ENCODE data around the gene PKD2. TPM values are rescaled to one million over a fixed set of nuclear protein-coding genes. Genes with fewer than 3 reads are reported as not detected.
A peak's percentile ranks its signal among the peaks of the same experiment; 100 is the strongest.

The PKD2 gene
- total RNA-seq, 1 experiment from 2014 or later = 38.4 TPM

GRCh38 chr4:88008122-88008742 is 797 bp downstream of the PKD2 start:
- Histone ChIP-seq H2AK5ac (ENCODE audit: insufficient read length, low read length) (no peak overlapping the region), H3K9me3 (ENCODE audit: control insufficient read depth, low read depth, low read length) (no peaks in the 10 kb centered on the region), H4K8ac (replicated peaks; ENCODE audit: insufficient read length, low read depth, low read length) (no peak overlapping the region), H4K20me1 (ENCODE audit: control insufficient read depth, insufficient read depth, insufficient read length) (no peaks in the 10 kb centered on the region), H3K4me1 (ENCODE audit: insufficient read depth, low read length) (peaks cover 14% of the 10 kb centered on the region; the same call in 1 of the 2 replicates), H2AFZ (ENCODE audit: low read length) (no peak overlapping the region), H2BK15ac (ENCODE audit: low read depth, low read length) (no peak overlapping the region), H2BK20ac (ENCODE audit: low read depth, low read length, poor library complexity, severe bottlenecking) (no peak overlapping the region), H3K23ac (ENCODE audit: insufficient read length, low read depth, low read length) (no peak overlapping the region), H2BK12ac (ENCODE audit: insufficient read length, low read depth, low read length) (no peak overlapping the region), H3K9ac (ENCODE audit: extremely low read depth, insufficient read length, low read length) (peak overlapping the region; percentile 64), H3K79me2 (ENCODE audit: insufficient read depth, low read length) (peaks cover 23% of the 10 kb centered on the region; the same call in 1 of the 2 replicates), H4K91ac (ENCODE audit: insufficient read length, low read depth, low read length) (no peak overlapping the region), H2BK5ac (ENCODE audit: insufficient read length, low read length) (no peak overlapping the region), H3K4me2 (ENCODE audit: insufficient read depth, insufficient read length, low read length) (peak overlapping the region; percentile 90), H2BK120ac (ENCODE audit: low read depth, low read length, poor library complexity, severe bottlenecking) (peak overlapping the region; percentile 42), H3K14ac (ENCODE audit: insufficient read depth, low read length) (peak overlapping the region; percentile 49), H3K27ac (ENCODE audit: insufficient read length, low read depth, low read length) (no peak overlapping the region), H4K5ac (ENCODE audit: insufficient read length, low read depth, low read length) (no peak overlapping the region), H3T11ph (ENCODE audit: low read length) (no peak overlapping the region), H3K27me3 (ENCODE audit: insufficient read depth, low read length) (peaks cover 3% of the 10 kb centered on the region), H3K56ac (ENCODE audit: insufficient read length, low read depth, low read length) (no peak overlapping the region), H3K4ac (ENCODE audit: low read depth, low read length) (no peak overlapping the region), H3K79me1 (ENCODE audit: insufficient read depth, low read depth, low read length, poor library complexity, severe bottlenecking) (peaks cover 5% of the 10 kb centered on the region), H3K18ac (ENCODE audit: insufficient read length, low read depth, low read length) (peak overlapping the region; percentile 9), H3K23me2 (ENCODE audit: insufficient read length, low read depth, low read length, poor library complexity, severe bottlenecking) (peaks cover 5% of the 10 kb centered on the region)
- Mint-ChIP-seq H3K27me3 (ENCODE audit: low read depth) (peaks cover 26% of the 10 kb centered on the region), H3K9me3 (peaks cover 0 to 2% of the 10 kb centered on the region in 2 experiments; a peak in 1 of 5 replicates), H3K4me1 (peaks cover 47 to 51% of the 10 kb centered on the region in 2 experiments), H3K4me3 (peak overlapping the region; percentile 86 to 94), H3K27ac (peak overlapping the region in 1 of 3 experiments; percentile 82; a peak in 3 of 7 replicates), H3K36me3 (ENCODE audit: insufficient read depth in 1 of 3, low read depth in 3 of 3) (peaks cover 0 to 2% (median 2%) of the 10 kb centered on the region in 3 experiments; a peak in 2 of 7 replicates)
- peak; percentile 52 for DNase-seq
- TF ChIP-seq CTCF (conservative IDR thresholded peaks at IDR 0.05) = no peak
- no CpG with 5 or more reads among the region's 51 CpGs for WGBS (ENCODE audit: extremely low coverage, insufficient read length, low lambda C conversion rate)
